GM21515 (cell line): ENCODE measurements around the gene CFAP47.
"Not testable (repeated sequence)": the region's sequence is repeated elsewhere in the genome, so short reads cannot be mapped to it uniquely, and the experiment has no call there.

Source experiments
- ATAC-seq: cut with Tn5 transposase; IDR thresholded peaks from one replicate; pipeline ENCODE4 v1.9.1; 2021; ENCODE audit not compliant: unreplicated experiment

CFAP47 gene, protein sequence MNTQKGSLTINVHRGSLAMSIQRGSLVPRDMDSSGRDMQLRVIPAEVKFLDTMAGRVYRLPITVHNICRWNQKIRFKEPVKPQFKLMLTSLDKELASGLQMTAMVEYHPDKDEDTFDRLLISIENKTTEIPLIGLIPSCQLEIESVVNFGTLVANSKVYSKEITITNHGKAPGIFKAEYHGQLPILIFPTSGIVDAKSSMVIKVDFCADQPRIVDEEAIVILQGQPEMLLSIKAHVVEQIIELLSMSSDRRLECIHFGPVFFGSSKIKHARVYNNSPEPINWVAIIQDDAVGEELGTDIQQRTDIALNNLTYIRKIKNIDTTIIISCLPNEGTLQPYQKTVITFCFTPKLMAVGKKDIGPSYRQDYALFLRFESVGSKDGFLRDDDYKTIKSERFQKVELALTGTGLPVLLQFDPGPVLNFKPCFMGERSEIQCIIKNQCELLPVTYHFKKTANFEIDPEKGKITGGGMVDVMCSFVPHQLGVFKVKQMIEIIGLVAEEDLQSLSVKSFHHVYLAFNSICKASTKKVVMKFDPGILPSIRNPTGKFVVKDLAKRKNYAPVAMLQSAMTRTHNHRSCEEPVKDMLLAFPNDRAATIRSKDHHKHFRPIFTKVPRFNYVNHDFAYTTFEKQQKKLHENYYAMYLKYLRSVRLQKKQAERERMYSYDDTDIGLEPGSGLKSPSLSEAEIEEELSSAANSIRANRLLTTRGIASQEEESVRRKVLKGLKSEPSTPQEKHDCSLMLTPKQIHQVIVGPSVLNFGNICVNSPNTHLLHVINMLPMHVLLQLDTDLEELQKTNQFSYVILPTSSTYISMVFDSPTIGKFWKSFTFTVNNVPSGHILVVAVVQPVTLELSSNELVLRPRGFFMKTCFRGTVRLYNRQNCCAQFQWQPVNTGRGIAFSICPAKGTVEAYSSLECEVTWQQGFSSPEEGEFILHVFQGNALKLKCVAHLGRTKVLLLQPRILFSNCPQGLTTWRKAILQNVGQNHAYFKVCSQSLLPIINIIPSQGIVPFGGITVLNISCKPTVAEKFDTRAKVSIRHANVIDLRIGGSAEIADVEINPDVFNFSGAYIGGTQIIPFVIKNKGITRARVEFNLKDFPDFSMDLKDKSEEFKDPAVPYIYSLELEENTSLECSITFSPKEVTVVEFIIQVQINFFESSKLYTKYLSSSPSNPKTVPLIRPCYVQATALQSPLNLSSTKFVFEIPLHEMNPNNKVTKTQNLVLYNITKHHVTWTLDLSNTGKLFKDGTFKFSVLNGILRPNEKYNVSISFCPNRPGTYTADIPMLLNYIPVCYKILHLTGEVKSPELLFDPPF (N-terminal part only)

DNA sequence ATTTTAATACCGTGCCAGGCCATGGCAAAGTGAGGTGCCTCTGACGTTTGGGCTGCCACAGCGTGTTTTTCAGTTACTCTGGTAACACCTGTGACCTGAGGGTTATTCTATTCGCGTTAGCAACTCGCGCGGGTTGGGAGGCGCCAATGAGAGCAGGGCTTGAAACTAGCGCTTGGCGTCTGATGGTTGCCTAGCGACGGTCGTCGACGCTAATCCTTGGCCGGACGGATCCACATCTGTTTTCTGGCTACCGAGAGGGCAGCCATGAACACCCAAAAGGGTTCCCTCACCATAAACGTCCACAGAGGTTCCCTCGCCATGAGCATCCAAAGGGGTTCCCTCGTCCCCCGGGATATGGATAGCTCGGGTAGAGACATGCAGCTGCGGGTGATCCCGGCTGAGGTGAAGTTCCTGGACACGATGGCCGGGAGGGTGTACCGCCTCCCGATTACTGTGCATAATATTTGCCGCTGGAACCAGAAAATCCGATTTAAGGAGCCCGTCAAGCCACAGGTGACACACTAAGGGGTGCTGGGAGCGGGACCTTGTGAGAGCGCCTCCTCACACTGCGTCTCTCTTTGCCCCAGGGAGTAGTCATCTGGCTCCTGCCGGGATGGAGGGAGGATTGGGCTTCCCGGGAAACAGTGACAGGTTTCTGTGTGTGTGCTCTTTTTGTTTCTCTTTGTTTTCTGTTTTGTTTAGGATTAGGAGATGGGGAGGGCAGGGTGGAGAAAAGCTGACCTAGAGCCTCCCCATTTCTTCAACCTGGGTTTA, at the start of gene CFAP47:
Gene CFAP47, plus strand, starts transcription at position 199 of the 774 bp plus-strand sequence. Its CDS starts 66 bp downstream, at position 265.
- no peak for ATAC-seq

DNA sequence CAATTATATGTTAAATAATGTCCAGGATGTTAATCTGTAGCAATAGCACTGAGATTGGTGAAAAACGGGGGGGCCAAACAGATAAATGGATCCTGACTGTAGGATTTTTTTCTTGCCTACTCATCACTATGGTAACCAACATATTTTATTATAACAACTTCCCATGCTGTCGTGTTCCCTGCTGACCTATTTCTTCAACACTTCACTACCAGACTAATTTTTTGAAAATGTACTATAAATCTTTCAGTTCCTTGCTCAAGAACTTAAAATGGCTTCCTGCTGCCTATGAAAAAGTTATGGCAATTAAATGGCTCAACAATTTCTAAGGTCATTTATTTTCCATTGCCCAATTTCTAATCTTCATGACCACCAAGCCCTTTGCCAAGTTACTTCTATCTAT, 38.9 kb upstream of the CFAP47 start:
- ATAC-seq = no peak

DNA sequence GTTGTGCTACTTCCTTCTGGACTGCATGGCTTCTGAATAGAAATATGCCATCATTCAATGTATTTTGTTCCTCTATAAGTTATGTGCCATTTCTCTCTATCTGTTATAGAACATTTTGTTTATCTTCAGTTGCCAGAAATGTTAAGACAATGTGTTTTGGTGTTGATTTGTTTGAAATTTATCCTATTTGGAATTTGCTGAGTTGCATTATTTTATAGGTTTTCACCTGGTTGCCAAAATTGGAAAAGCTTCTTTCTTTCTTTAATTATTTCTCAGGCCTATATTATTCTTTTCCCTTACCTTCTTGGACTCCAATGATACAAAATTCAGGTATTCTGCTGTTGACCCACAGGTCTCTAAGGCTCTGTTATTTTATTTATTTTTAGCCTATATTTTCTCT, 33.4 kb upstream of the CFAP47 start:
- ATAC-seq = no peak

DNA sequence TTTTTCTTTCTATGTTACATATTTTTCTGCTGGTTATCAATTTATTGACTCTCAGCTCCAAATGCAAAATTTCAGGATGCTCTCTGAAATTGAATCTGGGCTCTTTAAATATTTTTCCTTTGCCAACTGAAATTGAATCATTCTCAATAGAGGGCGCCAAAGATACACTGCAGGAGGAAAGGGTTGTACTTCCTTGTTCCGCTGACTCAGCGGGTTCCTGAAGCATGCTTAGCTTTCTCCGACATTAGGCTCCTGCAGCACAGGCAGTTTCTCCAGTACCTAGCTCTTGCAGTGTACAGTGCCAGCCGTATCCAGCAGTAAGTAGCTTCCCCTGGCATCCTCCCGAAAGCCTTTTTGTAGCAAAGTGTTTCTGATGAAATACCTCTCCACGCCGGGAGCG, 28.8 kb upstream of the CFAP47 start:
- no peak for ATAC-seq

- ATAC-seq = not testable (repeated sequence)
These were observed 67.3 kb downstream of the CFAP47 start for GRCh38 chrX:35986816-35987215.

DNA sequence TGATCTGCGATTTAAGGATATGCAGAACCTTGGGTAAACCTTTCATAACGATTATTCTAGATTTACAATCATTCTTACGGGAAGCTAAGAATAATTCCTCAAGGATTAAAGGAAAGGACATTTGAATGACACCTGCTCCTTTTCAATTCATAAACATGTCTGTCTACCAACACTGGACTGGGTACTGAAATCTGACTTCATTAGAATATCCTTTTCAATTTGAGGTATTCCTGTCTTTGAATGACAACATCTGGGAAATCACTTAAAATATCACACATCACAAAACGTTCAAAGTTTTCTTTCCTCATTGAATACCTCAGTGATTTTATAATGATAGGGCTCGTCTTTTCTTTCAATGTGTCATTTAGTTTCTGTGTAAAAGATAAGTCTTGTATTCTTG, 87.7 kb downstream of the CFAP47 start:
- no peak for ATAC-seq

GRCh38 chrX:36019125-36019524, 99.6 kb downstream of the CFAP47 start:
- ATAC-seq = no peak

DNA sequence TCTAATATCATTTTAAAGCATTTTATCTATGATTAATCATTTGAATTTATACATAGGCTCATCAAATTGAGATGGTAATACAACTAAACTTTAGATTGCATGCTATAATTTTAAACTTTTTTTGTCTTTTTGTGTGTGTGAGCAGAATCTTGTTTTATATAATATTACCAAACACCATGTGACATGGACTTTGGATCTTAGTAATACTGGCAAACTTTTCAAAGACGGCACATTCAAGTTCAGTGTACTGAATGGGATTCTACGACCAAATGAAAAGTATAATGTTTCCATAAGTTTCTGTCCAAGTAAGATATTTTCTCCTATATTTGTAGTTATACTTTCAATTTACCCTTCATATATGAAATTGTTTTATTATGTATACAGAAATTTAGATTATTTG, 116.0 kb downstream of the CFAP47 start:
- no peak for ATAC-seq

DNA sequence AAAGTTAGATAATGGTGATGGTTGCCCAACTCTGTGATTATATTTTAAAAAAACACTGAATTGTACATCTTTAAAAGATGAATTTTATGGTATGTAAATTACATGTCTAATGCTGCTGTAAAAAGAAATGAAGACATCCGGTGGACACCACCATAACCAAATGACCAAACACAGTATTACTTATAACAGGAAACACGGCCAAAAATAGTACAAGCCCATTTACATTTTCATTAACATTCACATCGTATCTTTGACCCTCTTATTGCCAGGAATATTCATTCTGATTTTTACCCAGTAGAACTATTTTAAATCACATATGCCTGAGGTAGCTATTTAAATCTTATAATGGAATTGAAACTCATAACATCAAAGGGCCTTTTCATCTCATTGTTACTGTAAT, 143.2 kb downstream of the CFAP47 start:
- ATAC-seq = no peak

- ATAC-seq = no peak
These were observed 151.5 kb downstream of the CFAP47 start for GRCh38 chrX:36071061-36071460.

DNA sequence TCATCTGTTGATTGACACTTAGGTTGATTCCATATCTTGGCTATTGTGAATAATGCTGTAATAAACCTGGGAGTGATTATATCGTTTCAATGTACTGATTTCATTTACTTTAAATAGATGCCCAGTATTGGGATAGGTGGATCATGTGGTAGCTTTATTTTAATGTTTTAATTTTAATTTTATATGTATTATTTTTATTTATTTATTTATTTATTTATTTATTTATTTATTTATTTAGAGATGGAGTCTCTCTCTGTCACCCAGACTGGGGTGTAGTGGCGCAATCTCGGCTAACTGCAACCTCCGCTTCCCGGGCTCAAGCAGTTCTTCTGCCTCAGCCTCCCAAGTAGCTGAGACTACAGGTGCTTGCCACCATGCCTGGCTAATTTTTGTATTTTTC, 155.5 kb downstream of the CFAP47 start:
- ATAC-seq = not testable (repeated sequence)

GRCh38 chrX:36083256-36083655, 163.7 kb downstream of the CFAP47 start:
- ATAC-seq = no peak

DNA sequence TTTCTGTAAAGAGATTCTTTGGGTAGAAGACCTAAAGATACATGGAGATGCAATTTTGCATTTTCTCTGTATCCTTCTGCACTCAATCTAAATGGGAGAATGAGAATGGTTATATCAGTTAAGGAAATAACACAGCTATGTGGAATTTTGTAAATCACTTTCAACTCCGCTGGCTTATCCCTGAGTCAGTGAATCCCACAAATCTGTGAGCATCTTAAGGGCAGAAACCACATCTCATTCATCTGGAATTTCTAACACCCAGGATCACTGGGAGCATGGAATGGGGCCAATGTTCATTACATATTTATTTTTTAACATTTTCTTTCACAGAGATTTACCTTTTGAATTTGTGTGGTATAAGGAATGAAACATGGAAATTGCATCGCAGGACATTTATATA, 167.8 kb downstream of the CFAP47 start:
- ATAC-seq = no peak

DNA sequence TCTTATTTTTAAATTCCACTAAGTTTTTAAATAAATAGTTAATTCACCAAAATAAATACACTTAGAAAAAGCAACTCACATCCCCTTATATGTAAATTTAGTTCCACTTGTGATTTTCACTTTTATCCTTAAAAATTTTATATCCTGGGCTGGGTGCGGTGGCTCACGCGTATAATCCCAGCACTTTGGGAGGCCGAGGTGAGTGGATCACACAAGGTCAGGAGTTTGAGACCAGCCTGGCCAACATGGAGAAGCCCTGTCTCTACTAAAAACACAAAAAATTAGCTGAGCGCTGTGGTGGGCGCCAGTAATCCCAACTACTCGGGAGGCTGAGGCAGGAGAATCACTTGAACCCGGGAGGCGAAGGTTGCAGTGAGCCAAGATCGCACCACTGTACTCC, 169.4 kb downstream of the CFAP47 start:
- not testable (repeated sequence) for ATAC-seq

DNA sequence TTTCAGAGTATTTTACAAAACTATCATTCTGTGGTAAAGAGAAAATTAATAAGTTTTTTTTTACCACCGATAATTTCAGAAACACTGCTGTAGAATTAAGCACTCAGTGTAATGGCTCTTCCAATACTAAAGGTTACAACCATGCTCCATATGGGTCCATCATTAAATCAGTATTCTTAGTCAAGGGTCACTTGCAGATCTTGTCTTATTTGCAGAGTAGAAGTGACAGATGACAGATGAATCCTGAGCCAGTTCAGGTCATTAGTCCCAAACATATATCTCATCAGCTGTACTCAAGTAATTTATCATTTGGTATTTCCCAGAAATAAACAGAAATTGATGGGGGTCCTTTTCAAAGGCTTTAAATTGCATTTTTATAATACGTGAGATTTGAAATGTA, 182.9 kb downstream of the CFAP47 start:
- ATAC-seq = no peak

DNA sequence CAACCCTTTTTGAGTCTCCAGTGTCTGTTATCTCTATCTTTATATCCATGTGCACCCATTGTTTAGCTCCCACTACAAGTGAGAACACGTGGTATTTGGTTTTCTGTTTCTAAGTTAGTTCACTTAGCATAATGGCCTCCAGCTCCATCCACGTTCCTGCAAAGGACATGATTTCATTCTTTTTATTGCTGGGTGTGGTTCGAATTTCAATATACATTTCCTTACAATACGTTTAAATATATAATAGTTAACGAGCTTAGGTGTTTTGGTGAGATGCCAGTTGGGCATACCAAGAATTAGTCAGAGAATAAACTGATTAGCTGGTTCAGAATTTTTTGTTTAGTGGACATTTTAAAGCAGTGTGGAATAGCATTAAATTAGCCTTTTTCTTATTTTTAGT, 196.7 kb downstream of the CFAP47 start:
- no peak for ATAC-seq

DNA sequence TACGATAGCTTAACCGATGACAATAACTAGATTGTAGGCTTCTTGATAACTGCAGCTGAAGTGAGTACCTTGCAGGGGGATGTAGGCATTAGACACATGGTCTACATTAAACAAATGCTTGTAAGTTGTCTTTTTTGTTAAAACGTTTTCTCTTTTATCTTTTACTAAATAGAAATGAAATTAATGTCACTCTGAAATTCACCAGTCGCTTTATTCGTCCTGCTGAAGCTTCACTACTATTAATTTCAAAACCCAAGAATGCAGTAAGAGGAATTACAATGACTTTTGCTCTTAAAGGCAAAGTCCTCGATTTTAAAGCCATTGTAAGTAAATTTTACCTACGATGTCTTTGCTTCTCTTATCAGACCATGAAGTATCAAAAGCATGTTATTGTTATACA, 239.7 kb downstream of the CFAP47 start:
- no peak for ATAC-seq

- ATAC-seq = no peak
These were observed 240.5 kb downstream of the CFAP47 start for GRCh38 chrX:36160081-36160480.

DNA sequence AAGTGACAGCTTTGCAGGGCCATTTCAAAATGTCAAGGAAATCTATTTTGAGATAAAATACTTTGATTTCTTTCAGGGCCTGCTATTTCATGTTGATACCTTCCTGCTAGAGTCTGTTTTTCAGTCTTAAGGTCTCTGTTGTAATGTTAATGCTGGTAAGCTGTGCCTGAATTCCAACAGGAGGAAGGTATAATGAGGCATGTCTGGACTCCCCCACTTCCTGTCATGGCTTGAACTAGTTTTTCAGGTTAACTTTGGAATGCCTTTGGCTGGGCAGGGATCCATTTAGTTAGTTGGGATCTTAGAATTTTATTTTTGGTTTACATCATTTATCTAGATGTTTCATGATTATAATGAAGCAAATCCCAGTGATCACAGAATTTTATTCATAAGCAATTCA, 279.0 kb downstream of the CFAP47 start:
- ATAC-seq = no peak

DNA sequence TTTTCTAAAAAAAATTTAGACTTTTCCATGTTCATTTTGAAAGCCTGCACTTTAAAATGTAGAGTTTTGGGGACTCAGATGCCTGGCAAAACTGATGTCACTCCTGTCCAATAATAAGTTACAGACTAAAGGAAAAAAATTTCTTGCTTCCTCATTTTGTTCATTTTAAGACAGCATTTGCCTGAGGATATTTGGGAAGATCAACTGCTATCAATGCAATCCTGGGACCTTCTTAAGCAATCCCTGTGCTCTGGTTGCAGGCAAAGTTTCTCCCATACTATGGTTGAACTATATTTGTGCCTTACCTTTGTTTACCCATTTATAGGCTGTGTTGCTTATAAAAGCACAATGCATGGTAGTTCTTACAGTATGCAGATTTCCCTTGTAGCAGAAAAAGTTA, 280.4 kb downstream of the CFAP47 start:
- no peak for ATAC-seq
